PFSK-1 (cell line): Measurements from ENCODE around the gene PRPH.

Experiments used
- POLR2AphosphoS5 ChIP-seq: IDR thresholded peaks from 2 replicates; pipeline ENCODE4 v1.6.1; 2012; ENCODE audit warnings: low read depth, mild to moderate bottlenecking, control low read depth, low read length, moderate library complexity
- SIN3A ChIP-seq: IDR thresholded peaks from 2 replicates; pipeline ENCODE4 v1.6.1; 2012; ENCODE audit warnings: mild to moderate bottlenecking, low read length, moderate library complexity, borderline replicate concordance; ENCODE audit not compliant: insufficient read depth
- TAF1 ChIP-seq: IDR thresholded peaks from 2 replicates; pipeline ENCODE4 v1.6.1; 2012; ENCODE audit warnings: low read length, control low read depth, borderline replicate concordance; ENCODE audit not compliant: insufficient read depth
- TF ChIP-seq, protein P1 (sequence below), 2 experiments: IDR thresholded peaks; 2 replicates each; pipeline versions ENCODE4 v1.6.1 to v1.8.0; 2011 to 2012; ENCODE audit warnings: low read depth in 2 of 2, low read length in 2 of 2, control low read depth in 1 of 2, inconsistent platforms in 1 of 2, mild to moderate bottlenecking in 1 of 2, moderate library complexity in 1 of 2; ENCODE audit not compliant: insufficient read depth in 1 of 2

DNA sequence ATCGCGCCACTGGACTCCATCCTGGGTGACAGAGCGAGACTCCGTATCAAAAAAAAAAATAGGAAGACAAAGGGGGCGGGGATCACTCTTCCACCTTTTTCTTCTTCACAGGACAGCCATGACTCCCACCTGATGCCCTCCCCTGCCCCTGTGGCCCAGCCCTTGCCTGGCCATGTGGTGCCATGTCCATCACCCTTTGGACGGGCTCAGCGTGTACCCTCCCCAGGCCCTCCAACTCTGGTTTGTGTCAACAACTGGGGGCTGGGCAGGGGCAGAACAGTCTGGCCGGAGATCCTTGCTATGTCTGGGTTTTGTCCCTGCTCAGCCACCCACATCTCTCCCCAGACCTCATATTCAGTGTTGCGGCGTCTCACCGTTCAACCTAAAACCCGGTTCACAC lies 33.9 kb downstream of the PRPH start:
- TF ChIP-seq, protein P1, sequence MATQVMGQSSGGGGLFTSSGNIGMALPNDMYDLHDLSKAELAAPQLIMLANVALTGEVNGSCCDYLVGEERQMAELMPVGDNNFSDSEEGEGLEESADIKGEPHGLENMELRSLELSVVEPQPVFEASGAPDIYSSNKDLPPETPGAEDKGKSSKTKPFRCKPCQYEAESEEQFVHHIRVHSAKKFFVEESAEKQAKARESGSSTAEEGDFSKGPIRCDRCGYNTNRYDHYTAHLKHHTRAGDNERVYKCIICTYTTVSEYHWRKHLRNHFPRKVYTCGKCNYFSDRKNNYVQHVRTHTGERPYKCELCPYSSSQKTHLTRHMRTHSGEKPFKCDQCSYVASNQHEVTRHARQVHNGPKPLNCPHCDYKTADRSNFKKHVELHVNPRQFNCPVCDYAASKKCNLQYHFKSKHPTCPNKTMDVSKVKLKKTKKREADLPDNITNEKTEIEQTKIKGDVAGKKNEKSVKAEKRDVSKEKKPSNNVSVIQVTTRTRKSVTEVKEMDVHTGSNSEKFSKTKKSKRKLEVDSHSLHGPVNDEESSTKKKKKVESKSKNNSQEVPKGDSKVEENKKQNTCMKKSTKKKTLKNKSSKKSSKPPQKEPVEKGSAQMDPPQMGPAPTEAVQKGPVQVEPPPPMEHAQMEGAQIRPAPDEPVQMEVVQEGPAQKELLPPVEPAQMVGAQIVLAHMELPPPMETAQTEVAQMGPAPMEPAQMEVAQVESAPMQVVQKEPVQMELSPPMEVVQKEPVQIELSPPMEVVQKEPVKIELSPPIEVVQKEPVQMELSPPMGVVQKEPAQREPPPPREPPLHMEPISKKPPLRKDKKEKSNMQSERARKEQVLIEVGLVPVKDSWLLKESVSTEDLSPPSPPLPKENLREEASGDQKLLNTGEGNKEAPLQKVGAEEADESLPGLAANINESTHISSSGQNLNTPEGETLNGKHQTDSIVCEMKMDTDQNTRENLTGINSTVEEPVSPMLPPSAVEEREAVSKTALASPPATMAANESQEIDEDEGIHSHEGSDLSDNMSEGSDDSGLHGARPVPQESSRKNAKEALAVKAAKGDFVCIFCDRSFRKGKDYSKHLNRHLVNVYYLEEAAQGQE (IDR thresholded peaks at IDR 0.05; ENCODE audit: insufficient read depth in 1 of 2, low read depth in 2 of 2, low read length in 2 of 2): no peak
- no peak for TF ChIP-seq TAF1
- TF ChIP-seq SIN3A: no peak
- TF ChIP-seq POLR2AphosphoS5: no peak
